ENCODE data around the gene LOC128125822.

Gene LOC128125822

GRCh38 chr6:63571361-63572043 lies 778 bp upstream of the LOC128125822 start:
- TF ChIP-seq CTCF (IDR thresholded peaks at IDR 0.05): peak; percentile 42
- peak overlapping the region; percentile 94 for H3K4me3 Mint-ChIP-seq (ENCODE audit: unreplicated experiment)
- peaks cover 39% of the 10 kb centered on the region for H3K4me1 Mint-ChIP-seq (ENCODE audit: low read depth)
- no peak for DNase-seq (ENCODE audit: low spot score)
- H3K27ac Mint-ChIP-seq (ENCODE audit: unreplicated experiment): peak overlapping the region; percentile 97
- peaks cover 4% of the 10 kb centered on the region for H3K36me3 Mint-ChIP-seq (ENCODE audit: low read depth)
- H3K9me3 Mint-ChIP-seq (ENCODE audit: low read depth): peaks cover 6% of the 10 kb centered on the region
- no peaks in the 10 kb centered on the region for H3K27me3 Mint-ChIP-seq (ENCODE audit: low read depth)

- Mint-ChIP-seq H3K36me3 (ENCODE audit: low read depth) (peaks cover 8% of the 10 kb centered on the region), H3K27ac (ENCODE audit: unreplicated experiment) (peak overlapping the region; percentile 97), H3K9me3 (ENCODE audit: low read depth) (peaks cover 6% of the 10 kb centered on the region), H3K4me1 (ENCODE audit: low read depth) (peaks cover 40% of the 10 kb centered on the region), H3K27me3 (ENCODE audit: low read depth) (no peaks in the 10 kb centered on the region), H3K4me3 (ENCODE audit: unreplicated experiment) (peak overlapping the region; percentile 94)
- no peak for TF ChIP-seq CTCF (IDR thresholded peaks at IDR 0.05)
- DNase-seq (ENCODE audit: low spot score): peak; percentile 89
Measured at GRCh38 chr6:63572747-63573075, 431 bp downstream of the LOC128125822 start.

- Mint-ChIP-seq H3K9me3 (ENCODE audit: low read depth) (no peaks in the 10 kb centered on the region), H3K27me3 (ENCODE audit: low read depth) (no peaks in the 10 kb centered on the region), H3K4me3 (ENCODE audit: unreplicated experiment) (peak overlapping the region; percentile 94), H3K4me1 (ENCODE audit: low read depth) (peaks cover 40% of the 10 kb centered on the region), H3K36me3 (ENCODE audit: low read depth) (peaks cover 8% of the 10 kb centered on the region), H3K27ac (ENCODE audit: unreplicated experiment) (peak overlapping the region; percentile 97)
- peak; percentile 94 for DNase-seq (ENCODE audit: low spot score)
- TF ChIP-seq CTCF (IDR thresholded peaks at IDR 0.05): no peak
Measured at GRCh38 chr6:63573076-63573898, 1.0 kb downstream of the LOC128125822 start.

GRCh38 chr6:63573899-63574553 lies 1.7 kb downstream of the LOC128125822 start:
- Mint-ChIP-seq H3K4me3 (ENCODE audit: unreplicated experiment) (peak overlapping the region; percentile 94), H3K4me1 (ENCODE audit: low read depth) (peaks cover 40% of the 10 kb centered on the region), H3K36me3 (ENCODE audit: low read depth) (peaks cover 8% of the 10 kb centered on the region), H3K9me3 (ENCODE audit: low read depth) (no peaks in the 10 kb centered on the region), H3K27ac (ENCODE audit: unreplicated experiment) (peak overlapping the region; percentile 97), H3K27me3 (ENCODE audit: low read depth) (no peaks in the 10 kb centered on the region)
- peak; percentile 85 for TF ChIP-seq CTCF (IDR thresholded peaks at IDR 0.05)
- DNase-seq (ENCODE audit: low spot score): no peak

GRCh38 chr6:63574554-63574900 lies 2.2 kb downstream of the LOC128125822 start:
- H3K4me3 Mint-ChIP-seq (ENCODE audit: unreplicated experiment): peak overlapping the region; percentile 94
- peak overlapping the region; percentile 97 for H3K27ac Mint-ChIP-seq (ENCODE audit: unreplicated experiment)
- H3K27me3 Mint-ChIP-seq (ENCODE audit: low read depth): no peaks in the 10 kb centered on the region
- no peak for DNase-seq (ENCODE audit: low spot score)
- H3K4me1 Mint-ChIP-seq (ENCODE audit: low read depth): peaks cover 40% of the 10 kb centered on the region
- peak; percentile 44 for TF ChIP-seq CTCF (IDR thresholded peaks at IDR 0.05)
- H3K36me3 Mint-ChIP-seq (ENCODE audit: low read depth): peaks cover 11% of the 10 kb centered on the region
- no peaks in the 10 kb centered on the region for H3K9me3 Mint-ChIP-seq (ENCODE audit: low read depth)

All from chondrocyte (in vitro differentiated cells).